Activated naive CD4-positive, alpha-beta T cell treated with anti-CD3 and anti-CD28 coated beads, Interleukin-2, amount 50 U/mL, for 16 hours (primary cell): ENCODE data around the gene MMP17.

Source experiments
- DNase-seq: peaks from one replicate; pipeline ENCODE4 v3.0.0-alpha.2; 2020

MMP17 gene

DNA sequence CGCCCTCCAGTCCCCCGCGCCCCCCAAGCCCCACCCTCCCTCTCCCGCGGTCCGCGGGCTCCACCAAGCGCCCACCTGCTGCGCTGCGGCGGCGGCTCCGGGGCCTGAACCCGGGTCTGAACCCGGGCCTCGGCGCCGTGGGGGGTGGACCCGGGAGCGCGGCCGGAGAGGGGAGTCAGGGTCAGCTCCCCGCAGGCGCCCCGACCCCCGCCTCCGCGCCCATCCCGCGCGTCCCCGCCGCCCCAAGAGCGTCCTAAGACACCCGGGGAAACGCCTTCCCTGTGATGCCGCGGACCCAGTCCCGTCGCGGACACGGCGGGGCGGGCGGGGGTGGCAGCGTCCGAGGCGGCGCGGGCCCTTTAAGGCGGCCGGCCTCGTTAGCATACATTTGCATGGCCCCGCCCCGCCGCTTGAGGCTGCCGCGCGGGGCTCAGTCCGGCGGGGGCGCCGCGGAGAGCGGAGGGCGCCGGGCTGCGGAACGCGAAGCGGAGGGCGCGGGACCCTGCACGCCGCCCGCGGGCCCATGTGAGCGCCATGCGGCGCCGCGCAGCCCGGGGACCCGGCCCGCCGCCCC, at the start of gene MMP17:
Gene MMP17, plus strand, starts transcription at position 433 of the 574 bp plus-strand sequence. Its CDS starts 102 bp downstream, at position 535.
- peak; percentile 49 for DNase-seq

DNA sequence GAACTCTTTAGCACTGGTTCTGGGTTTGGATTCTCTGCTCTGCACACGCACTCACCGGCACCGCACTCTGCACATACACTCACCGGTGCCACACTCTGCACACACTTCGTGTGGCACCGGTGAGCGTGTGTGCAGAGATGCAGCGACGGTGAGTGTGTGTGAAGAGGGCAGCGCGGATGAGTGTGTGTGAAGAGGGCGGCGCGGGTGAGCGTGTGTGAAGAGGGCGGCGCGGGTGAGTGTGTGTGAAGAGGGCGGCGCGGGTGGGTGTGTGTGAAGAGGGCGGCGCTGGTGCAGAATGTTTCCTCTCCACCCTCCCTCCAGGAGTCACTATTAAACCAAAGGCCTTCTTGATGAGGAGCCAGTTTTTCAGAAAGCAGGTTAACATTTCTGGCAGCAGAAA, 49.2 kb upstream of the MMP17 start:
- no peak for DNase-seq

DNA sequence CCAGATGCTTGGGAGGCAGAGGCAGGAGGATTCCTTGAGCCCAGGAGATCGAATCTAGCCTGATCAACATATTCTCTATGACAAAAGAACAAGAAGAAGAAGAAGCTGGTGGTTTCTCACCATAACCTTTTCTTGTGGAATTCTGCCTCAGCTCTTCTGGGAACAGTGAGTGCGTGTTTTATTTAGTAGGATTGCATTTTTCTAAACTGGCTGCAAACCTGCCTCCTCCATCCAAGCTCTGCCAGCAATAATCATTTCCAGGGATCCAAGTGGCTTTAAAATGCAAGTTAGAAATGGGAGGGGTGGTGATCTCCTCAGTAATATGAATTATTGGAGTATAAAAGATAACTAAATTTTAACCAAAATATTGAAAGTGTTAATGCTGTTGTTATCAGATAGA, 46.1 kb upstream of the MMP17 start:
- no peak for DNase-seq

DNA sequence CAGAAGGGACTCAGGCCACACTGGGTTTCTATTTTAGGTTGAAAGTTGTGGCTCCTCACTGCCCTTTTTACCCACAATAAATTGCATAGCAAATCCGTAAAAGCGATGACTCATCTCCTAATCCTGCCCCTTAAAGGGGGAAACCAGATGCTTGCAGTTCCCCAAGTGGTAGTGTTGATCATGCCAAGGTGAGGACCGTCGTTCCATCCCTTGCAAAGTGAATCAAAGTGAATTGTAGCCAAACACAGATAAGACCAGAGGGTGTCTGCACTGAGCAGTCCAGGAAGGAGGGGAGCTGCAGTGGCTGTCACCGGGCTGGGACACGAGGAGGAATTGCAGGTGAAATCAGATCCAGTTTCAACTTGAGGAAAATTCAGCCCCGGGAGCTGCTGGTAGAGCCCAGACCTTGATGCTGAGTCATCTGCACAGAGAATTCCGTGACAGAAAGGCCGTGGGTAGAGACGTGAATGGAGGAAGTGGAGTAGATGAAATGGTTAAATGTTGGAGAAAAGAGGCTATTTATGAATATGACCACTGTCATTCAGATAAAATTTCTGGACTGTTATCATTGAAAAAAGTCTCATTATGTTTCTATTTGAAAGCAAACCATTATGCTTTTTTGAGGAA, 44.2 kb upstream of the MMP17 start:
- no peak for DNase-seq

DNA sequence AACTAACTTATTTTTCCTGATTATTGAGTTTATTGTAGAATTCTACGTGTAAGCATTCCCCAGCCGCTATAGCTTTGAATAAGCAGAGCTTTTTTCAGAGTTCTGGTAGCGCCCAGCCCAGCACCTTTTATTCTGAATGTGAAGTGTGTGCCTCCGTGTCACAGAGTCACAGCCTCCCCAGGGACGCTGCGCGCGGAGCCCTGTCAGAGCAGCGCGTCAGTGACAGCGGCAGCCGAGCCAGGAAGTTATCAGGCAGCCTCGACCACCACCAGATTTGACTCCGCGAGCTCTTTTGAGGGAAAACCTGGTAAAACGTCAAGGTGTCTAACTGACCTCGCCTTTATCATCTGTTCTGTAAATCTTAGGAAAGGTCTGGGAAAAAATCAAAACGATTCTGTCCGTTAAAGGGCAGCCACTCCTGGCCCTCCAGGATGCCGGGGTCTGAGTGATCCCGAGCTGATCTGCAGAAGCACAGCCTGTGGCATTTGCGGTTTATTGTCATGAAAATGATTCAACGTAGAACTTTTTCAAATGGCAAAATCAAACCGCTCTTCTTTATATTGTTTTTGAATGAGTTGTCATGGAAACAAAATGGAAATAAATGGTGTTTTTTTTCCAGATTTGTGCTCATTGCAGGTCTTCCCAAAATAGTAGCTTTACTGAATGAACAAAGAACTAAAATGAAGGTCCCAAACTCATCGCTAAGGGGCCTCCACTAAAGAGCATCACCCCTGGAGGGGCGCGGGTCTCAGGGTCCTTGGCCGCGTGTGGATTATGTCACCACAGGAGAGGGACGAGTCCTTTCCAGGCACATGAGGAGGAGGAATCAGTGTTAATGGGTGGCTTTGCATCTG, 43.1 kb upstream of the MMP17 start:
- no peak for DNase-seq

DNA sequence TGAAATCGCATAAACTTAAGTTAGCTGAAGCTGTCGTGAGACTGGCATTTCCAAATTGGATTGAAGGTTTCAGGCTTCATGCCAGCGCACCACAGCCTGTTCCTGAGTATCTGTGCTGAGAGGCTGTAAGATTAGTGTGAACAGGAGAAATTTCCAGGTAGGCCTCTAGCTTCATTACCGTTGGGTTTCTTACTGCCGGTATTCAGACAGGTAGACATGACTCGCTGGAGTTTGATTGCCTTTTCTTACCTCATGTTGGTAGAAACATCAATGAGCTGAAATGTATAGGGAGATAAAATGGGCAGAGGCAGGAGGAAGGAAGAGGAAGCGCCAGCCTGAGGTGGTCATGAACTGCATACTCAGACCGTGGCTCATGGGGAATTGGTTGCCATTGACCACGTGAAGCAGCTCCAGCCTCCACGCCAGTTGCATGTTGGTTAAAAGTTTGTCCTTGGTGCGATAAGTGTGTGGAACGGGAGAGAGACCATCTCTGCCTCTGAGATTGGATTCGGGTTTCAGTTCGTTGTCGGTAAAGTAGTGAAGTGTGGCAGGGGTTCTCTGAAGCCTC, 42.3 kb upstream of the MMP17 start:
- DNase-seq, result no peak

DNA sequence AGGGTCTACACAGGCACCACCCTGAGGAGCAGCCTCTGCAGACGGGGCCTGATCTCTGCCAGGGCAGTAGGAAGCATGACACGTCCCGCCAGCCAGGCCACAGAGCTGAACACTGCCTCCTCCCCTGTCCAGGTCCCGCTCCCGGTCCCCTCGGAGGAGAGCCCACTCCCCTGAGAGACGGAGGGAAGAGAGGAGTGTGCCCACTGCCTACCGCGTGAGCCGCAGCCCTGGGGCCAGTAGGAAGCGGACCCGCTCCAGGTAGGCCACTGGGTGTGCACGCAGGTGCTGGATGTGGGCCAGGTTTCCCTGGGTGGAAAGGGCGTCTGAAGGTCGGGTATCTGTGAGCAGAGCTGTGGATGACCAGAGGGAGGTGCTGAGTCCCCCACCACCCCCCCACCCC, 41.9 kb upstream of the MMP17 start:
- DNase-seq, result no peak

DNA sequence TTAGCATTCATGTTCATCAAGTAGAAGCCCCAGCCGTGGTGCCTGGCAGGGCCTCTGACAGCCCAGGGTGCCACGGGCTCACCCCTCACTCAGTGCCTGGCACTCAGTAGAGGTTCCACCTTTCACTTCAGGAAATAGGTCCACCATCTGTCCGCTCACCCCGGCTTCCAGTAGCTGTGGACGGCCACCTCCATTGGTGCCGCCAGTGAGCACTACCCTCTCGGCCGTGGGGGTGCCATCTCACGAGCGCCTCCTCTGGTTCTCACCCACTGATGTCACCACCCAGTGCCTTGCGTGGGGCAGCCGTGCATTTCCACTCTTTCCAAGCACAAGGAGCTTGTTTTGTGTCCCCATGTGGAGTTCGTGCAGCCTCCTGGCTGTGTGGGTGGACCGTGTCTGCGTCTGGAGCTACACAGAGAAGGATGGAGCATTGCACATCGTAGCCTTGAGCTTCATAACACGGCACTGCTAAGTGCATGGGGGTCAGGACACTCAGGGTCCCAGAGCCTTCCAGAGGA, 41.0 kb upstream of the MMP17 start:
- no peak for DNase-seq

DNA sequence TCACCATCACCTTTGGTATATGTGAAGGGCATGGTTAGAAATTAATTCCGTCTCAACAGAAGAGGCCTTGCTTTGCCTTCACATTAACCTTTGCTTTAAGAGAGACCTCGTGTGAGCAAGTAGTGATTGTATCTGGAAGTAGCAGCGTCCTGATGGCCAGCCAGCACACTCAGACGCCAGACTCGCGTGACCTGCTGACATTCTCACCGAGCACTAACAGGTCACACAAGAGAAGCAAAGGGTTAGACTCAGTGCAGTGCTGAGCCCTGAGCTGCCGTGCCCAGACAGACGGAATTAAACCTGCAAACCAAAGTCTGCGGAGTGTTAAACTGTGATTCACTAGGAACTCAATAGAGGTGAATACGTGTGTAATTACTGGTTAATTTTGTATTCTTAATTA, 40.1 kb upstream of the MMP17 start:
- no peak for DNase-seq

DNA sequence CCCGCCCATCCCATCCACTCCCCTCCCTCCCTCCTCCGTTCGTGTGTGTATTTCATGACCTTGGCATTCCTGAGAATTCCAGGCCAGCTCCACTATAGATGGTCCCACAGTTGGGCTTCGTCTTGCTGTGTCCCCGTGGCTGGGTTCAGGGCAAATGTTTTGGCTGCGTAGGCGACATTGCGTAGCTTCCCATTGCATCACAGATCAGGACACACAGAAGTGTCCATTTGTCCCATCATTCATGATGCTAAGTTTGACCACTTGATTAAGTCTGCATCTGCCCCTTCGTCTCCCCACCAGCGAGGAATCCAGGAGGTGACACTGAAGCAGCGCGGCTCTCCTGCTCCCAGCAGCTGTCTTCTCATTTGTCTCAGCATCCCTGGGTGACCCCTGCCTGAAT, 38.6 kb upstream of the MMP17 start:
- DNase-seq, result no peak

DNA sequence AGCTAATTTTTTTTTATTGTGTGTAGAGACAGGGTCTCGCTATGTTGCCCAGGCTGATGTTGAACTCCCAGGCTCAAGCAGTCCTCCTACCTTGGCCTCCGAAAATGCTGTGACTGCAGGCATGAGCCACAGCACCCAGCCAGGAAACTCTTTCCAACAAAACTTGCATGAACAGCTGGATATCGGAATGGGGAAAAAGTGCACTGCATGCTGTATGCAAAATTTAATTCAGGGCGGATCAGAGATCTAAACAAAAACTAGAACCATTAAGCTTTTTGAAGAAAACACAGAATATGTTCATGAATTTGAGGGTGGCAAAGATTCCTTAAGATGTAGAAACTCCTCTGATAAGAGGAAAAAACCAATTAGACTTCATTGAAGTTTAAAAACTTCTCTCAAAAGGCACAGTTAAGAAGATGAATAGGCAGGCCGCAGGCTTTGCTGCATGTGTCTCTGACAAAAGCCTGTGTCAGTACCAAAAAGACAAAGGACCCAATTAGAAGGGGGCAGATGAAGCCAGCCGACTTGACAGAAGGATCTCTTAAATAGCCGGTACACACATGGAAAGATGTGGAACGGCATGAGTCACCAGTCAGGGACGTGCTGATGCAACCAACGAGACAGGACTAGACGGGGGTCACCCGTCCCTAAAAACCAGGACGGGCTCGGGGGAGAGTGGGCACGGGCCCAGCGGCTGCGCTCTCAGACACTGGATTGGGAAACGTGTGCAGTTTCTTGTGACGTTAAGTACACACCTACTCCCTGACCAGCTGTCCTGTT, 34.8 kb upstream of the MMP17 start:
- no peak for DNase-seq

DNA sequence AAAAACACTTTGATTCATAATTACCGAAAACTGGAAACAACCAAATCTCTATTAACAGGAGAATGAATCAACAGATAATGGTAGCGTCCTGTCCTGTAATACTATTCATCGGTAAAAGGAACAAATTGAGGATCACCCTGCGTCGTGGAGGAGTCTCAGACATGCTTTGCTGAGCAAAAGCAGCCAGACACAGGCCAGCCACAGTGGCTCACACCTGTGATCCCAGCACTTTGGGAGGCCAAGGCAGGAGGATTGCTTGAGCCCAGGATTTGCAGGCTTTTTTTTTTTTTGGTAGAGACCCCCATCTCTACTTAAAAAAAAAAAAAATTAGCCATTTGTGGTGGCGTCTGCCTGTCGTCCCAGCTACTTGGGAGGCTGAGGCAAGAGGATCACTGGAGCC, 34.1 kb upstream of the MMP17 start:
- no peak for DNase-seq

DNA sequence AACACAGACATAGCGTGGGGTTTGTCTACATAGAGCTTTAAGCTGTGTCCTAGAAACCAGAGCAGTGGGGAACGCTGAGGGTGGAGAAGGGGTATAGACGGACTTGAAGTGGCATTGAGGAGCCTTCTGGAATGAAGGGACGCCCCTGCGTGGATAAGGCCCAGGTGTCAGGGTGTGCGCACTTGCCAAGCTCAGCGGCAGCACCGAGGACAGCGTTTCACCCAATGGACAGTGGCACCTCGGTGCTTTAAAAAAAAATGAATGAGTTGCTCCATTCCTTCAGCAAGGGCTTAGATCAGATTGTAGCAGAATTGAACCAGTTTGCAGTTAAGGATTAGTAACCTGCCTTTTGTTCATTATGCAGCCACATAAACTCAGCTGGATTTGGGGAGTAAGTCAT, 33.6 kb upstream of the MMP17 start:
- no peak for DNase-seq

DNA sequence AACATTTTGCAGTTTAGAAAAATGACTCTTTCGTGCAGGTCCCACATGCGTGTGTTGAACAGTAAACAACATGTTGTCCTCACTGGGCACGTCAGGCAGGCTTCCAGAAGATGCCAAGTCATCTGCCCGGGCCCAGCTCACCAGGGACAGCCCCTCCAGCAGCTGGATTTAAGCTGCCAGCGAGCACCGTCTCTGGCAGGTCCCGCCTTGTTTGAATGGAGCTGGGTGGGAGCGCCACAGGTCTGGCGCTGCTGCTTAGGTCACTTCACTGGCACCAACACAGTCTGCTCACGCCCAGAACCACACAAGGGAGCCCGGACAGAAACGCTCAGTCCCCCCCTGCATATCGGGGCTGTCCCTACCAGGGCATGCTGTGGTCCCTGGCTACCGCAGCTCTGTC, 33.1 kb upstream of the MMP17 start:
- no peak for DNase-seq

DNA sequence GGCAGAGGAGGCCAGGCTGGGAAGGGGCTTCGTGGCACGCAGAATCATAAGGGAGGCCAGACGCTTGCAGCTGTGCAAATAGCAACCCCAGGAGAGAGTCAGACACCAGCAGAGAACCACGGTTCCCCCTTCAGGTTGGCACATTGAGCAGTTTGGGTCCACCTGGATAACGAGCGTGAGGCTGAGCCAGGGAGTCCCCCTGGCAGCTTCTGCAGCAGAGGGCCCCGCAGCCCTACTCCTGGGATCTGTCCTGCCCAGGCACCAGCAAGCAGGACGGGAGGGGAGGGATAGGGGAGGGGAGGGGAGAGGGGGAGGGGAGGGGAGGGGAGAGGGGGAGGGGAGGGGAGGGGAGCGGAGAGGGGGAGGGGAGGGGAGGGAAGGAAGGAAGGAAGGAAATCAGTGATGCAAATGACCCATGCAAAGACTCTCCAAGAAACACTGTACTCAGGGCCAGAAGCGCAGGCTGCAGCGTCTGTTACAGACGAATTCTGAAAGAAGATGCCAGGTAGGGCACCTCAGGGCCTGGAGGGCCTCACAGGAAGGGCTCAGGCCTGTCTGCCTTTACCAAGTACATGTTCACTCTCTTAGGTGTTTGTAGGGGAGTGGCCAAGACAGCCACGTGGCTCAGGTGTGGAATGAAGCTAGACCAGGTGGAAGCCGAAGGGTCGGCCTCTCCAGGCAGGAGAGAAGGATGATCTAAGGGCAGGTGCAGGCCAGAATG, 32.3 kb upstream of the MMP17 start:
- no peak for DNase-seq

DNA sequence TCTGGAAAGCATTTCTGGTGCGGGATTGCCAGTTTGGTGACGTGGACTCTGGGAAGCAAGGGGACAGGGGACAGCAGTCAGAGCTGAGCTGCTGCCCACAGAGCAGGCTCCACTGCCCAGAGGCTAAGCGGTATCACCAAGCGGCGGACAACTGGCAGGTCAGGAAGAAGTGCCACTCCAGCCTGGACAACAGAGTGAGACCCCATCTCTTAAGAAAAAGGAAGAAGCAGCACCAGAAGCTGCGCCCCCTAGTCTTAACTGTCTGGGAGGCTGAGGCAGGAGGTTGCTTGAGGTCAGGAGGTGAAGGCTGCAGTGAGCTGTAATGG, 31.8 kb upstream of the MMP17 start:
- no peak for DNase-seq

DNA sequence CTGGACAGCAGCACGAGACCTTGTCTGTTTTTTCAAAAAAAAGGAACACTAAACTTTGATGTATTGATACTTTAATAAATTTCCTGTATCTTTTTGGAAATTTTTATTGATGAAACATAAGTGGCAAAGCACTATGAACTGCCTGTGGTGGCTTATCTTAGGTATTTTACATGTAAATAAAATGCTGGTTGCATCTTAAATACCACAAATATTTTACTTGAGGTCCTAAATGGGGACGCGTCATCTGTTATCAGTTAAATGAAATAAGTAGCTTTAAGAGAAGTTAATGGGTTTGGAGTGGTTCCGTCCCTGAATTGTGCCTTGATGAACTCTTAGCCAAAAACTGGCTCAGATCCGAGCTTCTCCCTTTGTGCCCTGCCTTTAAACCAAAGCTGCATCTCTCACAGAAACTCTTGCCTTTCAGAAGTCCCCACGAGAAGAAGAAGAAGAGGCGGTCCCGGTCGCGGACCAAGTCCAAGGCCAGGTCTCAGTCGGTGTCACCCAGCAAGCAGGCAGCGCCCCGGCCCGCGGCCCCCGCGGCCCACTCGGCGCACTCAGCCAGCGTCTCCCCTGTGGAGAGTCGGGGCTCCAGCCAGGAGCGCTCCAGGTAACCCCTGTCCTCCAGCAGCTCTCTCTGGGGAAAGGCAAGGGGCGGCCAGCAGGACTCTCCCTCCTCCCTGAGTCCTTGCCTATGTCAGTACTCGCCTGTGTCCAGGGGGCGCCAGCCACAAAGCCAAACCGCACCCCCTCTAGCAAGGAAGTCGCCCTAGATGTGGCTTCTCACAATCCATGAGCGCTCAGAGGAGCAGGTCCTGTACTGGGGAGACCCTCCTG, 31.2 kb upstream of the MMP17 start:
- DNase-seq, result no peak

DNA sequence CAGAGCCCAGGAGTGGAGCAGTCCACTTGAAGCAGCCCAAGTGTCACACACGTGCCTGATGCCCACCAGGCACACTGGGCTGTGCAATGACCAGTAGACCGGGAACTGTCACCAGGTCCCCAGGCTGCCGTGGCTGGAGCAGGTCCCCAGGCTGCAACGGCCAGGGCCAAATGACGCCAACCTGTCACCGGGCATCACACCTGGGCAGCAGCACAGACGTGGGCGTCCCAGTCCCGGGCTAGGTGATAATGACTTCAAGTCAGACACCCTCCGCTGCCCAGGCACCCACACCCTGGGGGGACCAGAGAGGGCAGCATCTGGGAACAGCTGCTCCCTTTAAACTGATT, 30.6 kb upstream of the MMP17 start:
- no peak for DNase-seq

DNA sequence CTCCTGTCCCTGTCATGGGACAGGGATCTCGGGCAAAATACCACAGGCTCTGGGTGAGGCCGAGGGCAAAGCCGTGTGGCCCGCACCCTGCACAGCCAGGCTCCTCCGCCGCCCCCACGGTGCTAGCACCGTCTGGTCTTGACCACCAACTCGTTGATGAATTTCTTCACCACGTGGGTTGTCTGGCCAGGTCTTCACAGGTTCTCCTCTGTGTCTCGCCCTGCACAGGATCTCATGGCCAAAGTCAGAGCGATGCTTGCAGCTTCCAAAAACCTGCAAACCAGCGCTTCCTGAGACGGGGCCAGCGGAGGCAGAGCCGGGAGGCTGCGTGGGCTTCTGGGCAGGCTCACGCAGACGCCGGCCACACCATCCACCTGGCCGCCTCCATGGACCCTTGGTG, 29.0 kb upstream of the MMP17 start:
- DNase-seq, result no peak

DNA sequence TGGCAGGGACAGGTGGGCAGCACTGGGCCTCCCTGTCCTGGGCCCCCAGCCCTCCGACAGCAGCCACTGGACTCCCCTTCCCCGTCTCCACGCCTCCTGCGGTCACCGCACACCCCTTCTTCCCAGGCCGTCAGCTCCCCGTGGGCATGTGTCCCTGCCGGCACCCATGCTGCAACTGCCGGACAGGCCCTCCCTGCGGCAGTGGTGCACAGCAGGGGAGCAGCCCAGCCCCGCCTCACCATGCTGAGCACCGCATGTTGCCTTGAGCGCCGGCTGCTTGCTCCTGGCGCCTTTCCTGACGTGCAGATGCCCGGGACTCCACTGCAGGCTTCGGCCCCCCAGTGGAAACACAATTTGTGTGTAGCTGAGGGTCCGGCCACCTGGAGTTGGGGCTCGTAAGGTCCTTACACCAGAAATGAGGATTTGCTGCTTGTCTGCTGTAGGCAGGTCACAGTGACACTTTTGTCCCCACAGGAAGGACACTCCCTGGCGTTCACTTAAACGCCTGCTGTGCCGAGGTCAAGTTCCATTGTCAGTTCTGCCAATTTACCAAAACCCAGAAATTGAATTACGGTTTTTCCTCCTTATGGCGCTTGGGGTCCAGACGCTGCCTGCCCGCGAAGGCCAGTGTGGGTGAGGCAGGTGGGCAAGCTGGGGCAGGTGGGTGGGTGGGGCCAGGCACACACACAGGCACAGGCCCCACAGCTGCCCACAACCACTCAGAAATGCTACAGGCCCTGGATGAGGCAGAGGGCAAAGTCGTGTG, 28.2 kb upstream of the MMP17 start:
- DNase-seq, result no peak
